ENCODE measurements around the gene ZNF71. TPM values are rescaled to one million over a fixed set of nuclear protein-coding genes. Genes with fewer than 3 reads are reported as not detected.

The ZNF71 gene
- total and polyA plus RNA-seq, 2 donors (not counting 1 experiment from before 2014, with no cell fraction given) = 4.3 to 9.2 TPM

DNA sequence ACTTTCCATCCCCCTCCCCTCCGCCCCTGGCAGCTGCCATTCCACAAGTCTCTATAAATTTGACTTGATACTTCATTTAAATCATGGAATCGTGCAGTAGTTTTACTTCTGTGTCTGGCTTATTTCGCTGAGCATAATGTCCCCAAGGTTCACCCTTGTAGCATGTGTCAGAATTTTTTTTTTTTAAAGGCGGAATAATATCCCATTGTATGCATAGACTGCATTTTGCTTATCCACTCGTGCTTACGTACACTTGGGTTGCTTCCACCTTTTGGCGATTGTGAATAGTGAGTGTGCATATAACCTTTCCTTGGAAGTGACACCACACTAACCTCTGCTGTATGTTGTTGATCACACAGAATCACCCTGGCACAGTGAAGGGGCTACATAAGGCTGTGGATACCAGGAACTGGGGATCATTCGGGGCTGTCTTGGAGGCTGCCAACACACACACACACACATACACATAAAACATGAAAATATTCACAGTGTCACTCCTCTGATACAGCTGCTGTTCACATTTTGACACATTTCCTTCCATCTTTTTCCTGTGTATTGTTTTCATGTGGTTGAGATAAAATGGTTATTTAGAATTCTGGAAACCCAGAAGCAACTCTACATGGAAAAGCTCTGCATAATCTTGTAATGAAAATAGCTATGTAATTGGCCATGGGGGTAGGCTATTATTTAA, 13.3 kb downstream of the ZNF71 start:
- H3K79me2 ChIP-seq (ENCODE audit: control insufficient read depth, insufficient read depth, low read length) = peaks cover 3% of the 10 kb centered on the region
- H3K4me3 ChIP-seq (replicated peaks in 1 of 4; ENCODE audit: control extremely low read depth in 1 of 4, insufficient read depth in 1 of 4, low read depth in 3 of 4, low read length in 4 of 4) = no peak overlapping the region
- H4K20me1 ChIP-seq (ENCODE audit: control insufficient read depth, extremely low read depth, insufficient read depth, low read length) = no peaks in the 10 kb centered on the region
- no peak overlapping the region for H3K9ac ChIP-seq (ENCODE audit: insufficient read depth, low read length)
- H3K9me3 ChIP-seq (ENCODE audit: control insufficient read depth, insufficient read depth, low read depth, low read length) = no peaks in the 10 kb centered on the region
- H3K27me3 ChIP-seq (ENCODE audit: control insufficient read depth, insufficient read depth, low read length) = no peaks in the 10 kb centered on the region
- no peak overlapping the region for H2AFZ ChIP-seq (ENCODE audit: low read length)
- H3K4me1 ChIP-seq (ENCODE audit: control insufficient read depth, extremely low read depth, insufficient read depth, low read length) = no peaks in the 10 kb centered on the region
- H3K27ac ChIP-seq (ENCODE audit: insufficient read depth, low read length) = no peak overlapping the region
- no peak overlapping the region for H3K4me2 ChIP-seq (ENCODE audit: extremely low read depth, insufficient read depth, low read length)
- TF ChIP-seq EZH2 (IDR thresholded peaks at IDR 0.05; ENCODE audit: low read length, missing control alignments) = no peak
- TF ChIP-seq, protein P1, sequence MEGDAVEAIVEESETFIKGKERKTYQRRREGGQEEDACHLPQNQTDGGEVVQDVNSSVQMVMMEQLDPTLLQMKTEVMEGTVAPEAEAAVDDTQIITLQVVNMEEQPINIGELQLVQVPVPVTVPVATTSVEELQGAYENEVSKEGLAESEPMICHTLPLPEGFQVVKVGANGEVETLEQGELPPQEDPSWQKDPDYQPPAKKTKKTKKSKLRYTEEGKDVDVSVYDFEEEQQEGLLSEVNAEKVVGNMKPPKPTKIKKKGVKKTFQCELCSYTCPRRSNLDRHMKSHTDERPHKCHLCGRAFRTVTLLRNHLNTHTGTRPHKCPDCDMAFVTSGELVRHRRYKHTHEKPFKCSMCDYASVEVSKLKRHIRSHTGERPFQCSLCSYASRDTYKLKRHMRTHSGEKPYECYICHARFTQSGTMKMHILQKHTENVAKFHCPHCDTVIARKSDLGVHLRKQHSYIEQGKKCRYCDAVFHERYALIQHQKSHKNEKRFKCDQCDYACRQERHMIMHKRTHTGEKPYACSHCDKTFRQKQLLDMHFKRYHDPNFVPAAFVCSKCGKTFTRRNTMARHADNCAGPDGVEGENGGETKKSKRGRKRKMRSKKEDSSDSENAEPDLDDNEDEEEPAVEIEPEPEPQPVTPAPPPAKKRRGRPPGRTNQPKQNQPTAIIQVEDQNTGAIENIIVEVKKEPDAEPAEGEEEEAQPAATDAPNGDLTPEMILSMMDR (conservative IDR thresholded peaks at IDR 0.05 in 1 of 2, IDR thresholded peaks at IDR 0.05 in 1 of 2; ENCODE audit: low read depth in 1 of 2, low read length in 2 of 2) = no peak
- no peaks in the 10 kb centered on the region for H3K36me3 ChIP-seq (ENCODE audit: control insufficient read depth, insufficient read depth, low read length)
- DNase-seq (ENCODE audit: low read depth in 2 of 2) = no peak

DNA sequence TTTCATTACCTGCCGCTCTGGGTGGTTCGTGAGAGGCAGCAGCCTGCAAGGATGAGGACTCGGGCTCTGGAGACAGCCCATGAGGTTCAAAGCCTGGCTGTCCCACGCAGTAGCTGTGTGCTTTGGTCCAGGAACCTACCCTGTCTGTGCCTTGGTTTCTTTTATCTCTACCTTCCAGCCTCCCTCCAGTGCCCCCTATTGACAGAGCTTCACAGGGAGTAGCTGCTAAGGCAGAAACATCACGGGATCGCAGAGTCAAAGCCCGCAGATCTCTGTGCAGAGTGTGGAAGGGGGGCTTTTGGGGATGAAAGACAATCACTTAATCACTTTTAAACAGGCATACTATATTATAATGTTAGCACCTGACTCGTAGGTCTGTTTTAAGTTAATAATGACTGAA, 16.2 kb downstream of the ZNF71 start:
- Histone ChIP-seq H3K9ac (ENCODE audit: insufficient read depth, low read length) (no peak overlapping the region), H3K27ac (ENCODE audit: insufficient read depth, low read length) (no peak overlapping the region), H3K4me1 (ENCODE audit: control insufficient read depth, extremely low read depth, insufficient read depth, low read length) (no peaks in the 10 kb centered on the region), H3K79me2 (ENCODE audit: control insufficient read depth, insufficient read depth, low read length) (no peaks in the 10 kb centered on the region), H3K36me3 (ENCODE audit: control insufficient read depth, insufficient read depth, low read length) (no peaks in the 10 kb centered on the region), H3K4me2 (ENCODE audit: extremely low read depth, insufficient read depth, low read length) (no peak overlapping the region), H3K27me3 (ENCODE audit: control insufficient read depth, insufficient read depth, low read length) (no peaks in the 10 kb centered on the region), H4K20me1 (ENCODE audit: control insufficient read depth, extremely low read depth, insufficient read depth, low read length) (no peaks in the 10 kb centered on the region), H2AFZ (ENCODE audit: low read length) (no peak overlapping the region), H3K4me3 (replicated peaks in 1 of 4; ENCODE audit: control extremely low read depth in 1 of 4, insufficient read depth in 1 of 4, low read depth in 3 of 4, low read length in 4 of 4) (no peak overlapping the region), H3K9me3 (ENCODE audit: control insufficient read depth, insufficient read depth, low read depth, low read length) (no peaks in the 10 kb centered on the region)
- TF ChIP-seq, protein P1 (conservative IDR thresholded peaks at IDR 0.05 in 1 of 2, IDR thresholded peaks at IDR 0.05 in 1 of 2; ENCODE audit: low read depth in 1 of 2, low read length in 2 of 2) = no peak
- TF ChIP-seq EZH2 (IDR thresholded peaks at IDR 0.05; ENCODE audit: low read length, missing control alignments) = no peak
- no peak for DNase-seq (ENCODE audit: low read depth in 2 of 2)

DNA sequence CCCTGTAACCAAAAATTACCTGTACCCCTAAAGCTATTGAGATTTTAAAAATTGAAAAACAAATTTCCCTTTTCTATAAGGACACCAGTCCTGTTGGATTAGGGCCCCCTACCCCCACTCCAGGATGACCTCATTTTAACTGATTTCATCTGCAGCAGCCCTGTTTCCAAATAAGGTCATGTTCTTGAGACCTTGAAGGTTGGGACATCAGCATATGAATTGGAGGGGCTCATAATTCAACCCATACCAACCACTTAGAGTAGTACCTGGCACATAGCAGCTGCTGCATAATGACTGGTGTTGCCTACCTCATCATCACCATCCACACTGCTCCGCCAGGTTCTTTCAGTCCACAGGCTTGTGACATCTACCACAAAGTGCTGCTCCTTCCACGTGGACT, 17.6 kb downstream of the ZNF71 start:
- Histone ChIP-seq H3K79me2 (ENCODE audit: control insufficient read depth, insufficient read depth, low read length) (no peaks in the 10 kb centered on the region), H3K36me3 (ENCODE audit: control insufficient read depth, insufficient read depth, low read length) (no peaks in the 10 kb centered on the region)

More for the DNA sequence above, 17.6 kb downstream of the ZNF71 start:
- H3K27ac ChIP-seq (ENCODE audit: insufficient read depth, low read length) = no peak overlapping the region
- DNase-seq (ENCODE audit: low read depth in 2 of 2) = no peak
- H3K4me1 ChIP-seq (ENCODE audit: control insufficient read depth, extremely low read depth, insufficient read depth, low read length) = no peaks in the 10 kb centered on the region
- H3K9ac ChIP-seq (ENCODE audit: insufficient read depth, low read length) = no peak overlapping the region
- TF ChIP-seq EZH2 (IDR thresholded peaks at IDR 0.05; ENCODE audit: low read length, missing control alignments) = no peak
- TF ChIP-seq, protein P1 (conservative IDR thresholded peaks at IDR 0.05 in 1 of 2, IDR thresholded peaks at IDR 0.05 in 1 of 2; ENCODE audit: low read depth in 1 of 2, low read length in 2 of 2) = no peak
- H3K27me3 ChIP-seq (ENCODE audit: control insufficient read depth, insufficient read depth, low read length) = no peaks in the 10 kb centered on the region
- H3K4me2 ChIP-seq (ENCODE audit: extremely low read depth, insufficient read depth, low read length) = no peak overlapping the region
- H3K4me3 ChIP-seq (replicated peaks in 1 of 4; ENCODE audit: control extremely low read depth in 1 of 4, insufficient read depth in 1 of 4, low read depth in 3 of 4, low read length in 4 of 4) = no peak overlapping the region
- H2AFZ ChIP-seq (ENCODE audit: low read length) = no peak overlapping the region
- H3K9me3 ChIP-seq (ENCODE audit: control insufficient read depth, insufficient read depth, low read depth, low read length) = no peaks in the 10 kb centered on the region
- H4K20me1 ChIP-seq (ENCODE audit: control insufficient read depth, extremely low read depth, insufficient read depth, low read length) = no peaks in the 10 kb centered on the region

Data from fibroblast of lung (primary cell).